ENCODE data around the gene TAGLN. TPM values are rescaled to one million over a fixed set of nuclear protein-coding genes. Genes with fewer than 3 reads are reported as not detected.

Gene TAGLN
- total RNA-seq, 1 experiment from 2014 or later, result 71.5 TPM

DNA sequence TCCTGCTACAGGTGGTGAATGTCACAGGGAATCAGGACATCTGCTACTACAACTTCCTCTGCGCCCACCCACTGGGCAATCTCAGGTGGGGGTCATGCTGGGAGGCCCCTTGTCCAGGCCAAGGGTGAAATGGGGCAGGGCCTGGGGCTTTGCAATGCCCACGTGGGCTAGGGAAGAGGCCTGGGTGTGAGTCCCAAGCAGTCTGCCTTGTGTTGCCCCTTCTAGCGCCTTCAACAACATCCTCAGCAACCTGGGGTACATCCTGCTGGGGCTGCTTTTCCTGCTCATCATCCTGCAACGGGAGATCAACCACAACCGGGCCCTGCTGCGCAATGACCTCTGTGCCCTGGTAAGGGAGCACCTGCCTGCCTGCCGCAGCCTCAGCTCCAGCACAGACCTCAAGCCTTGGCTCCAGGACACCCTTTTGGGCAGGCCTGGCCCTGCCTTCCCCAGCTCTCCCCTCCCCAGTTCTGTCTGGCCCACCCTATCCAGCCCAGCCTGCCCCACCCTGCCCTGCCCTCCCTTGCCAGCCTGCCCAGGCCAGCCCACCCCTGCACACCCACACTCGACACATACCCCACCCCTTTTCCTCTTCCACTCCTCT lies 9.1 kb upstream of the TAGLN start:
- no peak for DNase-seq (ENCODE audit: low spot score)
- H3K4me1 Mint-ChIP-seq, result no peaks in the 10 kb centered on the region
- H3K36me3 Mint-ChIP-seq, result 0 out of 2 replicates have a peak, but pooled peaks cover 2% of the 10 kb centered on the region
- no peaks in the 10 kb centered on the region for H3K9me3 Mint-ChIP-seq
- ChIA-PET CTCF (interaction anchor here (1.5 kb wide), 1 partner anchor 9 kb away, joined by 9 read pairs; no protein-coding TSS in a partner anchor), POLR2A (no interaction called here)
- H3K27me3 Mint-ChIP-seq (ENCODE audit: low read depth), result no peaks in the 10 kb centered on the region
- no peak overlapping the region for H3K27ac Mint-ChIP-seq
- H3K4me3 Mint-ChIP-seq, result no peak overlapping the region
- no peak for TF ChIP-seq CREM (CRISPR knock-in tag; IDR thresholded peaks at IDR 0.05)
- TF ChIP-seq ZBTB43 (CRISPR knock-in tag; IDR thresholded peaks at IDR 0.05), result no peak
- TF ChIP-seq TP53 (CRISPR knock-in tag; IDR thresholded peaks at IDR 0.05), result no peak
- TF ChIP-seq E2F4 (CRISPR knock-in tag; IDR thresholded peaks at IDR 0.05; ENCODE audit: borderline replicate concordance, low read depth), result no peak
- TF ChIP-seq ZNF263 (CRISPR knock-in tag; IDR thresholded peaks at IDR 0.05; ENCODE audit: low read depth), result no peak
- TF ChIP-seq ZSCAN18 (CRISPR knock-in tag; IDR thresholded peaks at IDR 0.05), result no peak
- no peak for TF ChIP-seq CBFB (CRISPR knock-in tag; IDR thresholded peaks at IDR 0.05; ENCODE audit: low read depth)
- TF ChIP-seq IRF2 (CRISPR knock-in tag; IDR thresholded peaks at IDR 0.05; ENCODE audit: borderline replicate concordance, low read depth), result no peak
- no peak for TF ChIP-seq MXD4 (CRISPR knock-in tag; IDR thresholded peaks at IDR 0.05; ENCODE audit: borderline replicate concordance)
- ATAC-seq, result no peak

- no peaks in the 10 kb centered on the region for H3K9me3 Mint-ChIP-seq
- ATAC-seq (no peak), DNase-seq (ENCODE audit: low spot score) (no peak)
- ChIA-PET CTCF (interaction anchor here (1.5 kb wide), 1 partner anchor 11 kb away, joined by 9 read pairs; no protein-coding TSS in a partner anchor), POLR2A (interaction anchor here (1.4 kb wide), 1 partner anchor 13 kb away, joined by 4 read pairs; the partner anchor contains the start of gene SIDT2)
- no peak overlapping the region for H3K4me3 Mint-ChIP-seq
- no peaks in the 10 kb centered on the region for H3K27me3 Mint-ChIP-seq (ENCODE audit: low read depth)
- H3K4me1 Mint-ChIP-seq, result no peaks in the 10 kb centered on the region
- no peak overlapping the region for H3K27ac Mint-ChIP-seq
- 0 out of 2 replicates have a peak, but pooled peaks cover 2% of the 10 kb centered on the region for H3K36me3 Mint-ChIP-seq
- TF ChIP-seq ATF3 (CRISPR knock-in tag; conservative IDR thresholded peaks at IDR 0.05) (no peak), CTCF (IDR thresholded peaks at IDR 0.05) (no peak), SMAD4 (CRISPR knock-in tag; IDR thresholded peaks at IDR 0.05) (no peak), ZNF512 (CRISPR knock-in tag; IDR thresholded peaks at IDR 0.05; ENCODE audit: borderline replicate concordance) (no peak)
- TF ChIP-seq, protein P1, sequence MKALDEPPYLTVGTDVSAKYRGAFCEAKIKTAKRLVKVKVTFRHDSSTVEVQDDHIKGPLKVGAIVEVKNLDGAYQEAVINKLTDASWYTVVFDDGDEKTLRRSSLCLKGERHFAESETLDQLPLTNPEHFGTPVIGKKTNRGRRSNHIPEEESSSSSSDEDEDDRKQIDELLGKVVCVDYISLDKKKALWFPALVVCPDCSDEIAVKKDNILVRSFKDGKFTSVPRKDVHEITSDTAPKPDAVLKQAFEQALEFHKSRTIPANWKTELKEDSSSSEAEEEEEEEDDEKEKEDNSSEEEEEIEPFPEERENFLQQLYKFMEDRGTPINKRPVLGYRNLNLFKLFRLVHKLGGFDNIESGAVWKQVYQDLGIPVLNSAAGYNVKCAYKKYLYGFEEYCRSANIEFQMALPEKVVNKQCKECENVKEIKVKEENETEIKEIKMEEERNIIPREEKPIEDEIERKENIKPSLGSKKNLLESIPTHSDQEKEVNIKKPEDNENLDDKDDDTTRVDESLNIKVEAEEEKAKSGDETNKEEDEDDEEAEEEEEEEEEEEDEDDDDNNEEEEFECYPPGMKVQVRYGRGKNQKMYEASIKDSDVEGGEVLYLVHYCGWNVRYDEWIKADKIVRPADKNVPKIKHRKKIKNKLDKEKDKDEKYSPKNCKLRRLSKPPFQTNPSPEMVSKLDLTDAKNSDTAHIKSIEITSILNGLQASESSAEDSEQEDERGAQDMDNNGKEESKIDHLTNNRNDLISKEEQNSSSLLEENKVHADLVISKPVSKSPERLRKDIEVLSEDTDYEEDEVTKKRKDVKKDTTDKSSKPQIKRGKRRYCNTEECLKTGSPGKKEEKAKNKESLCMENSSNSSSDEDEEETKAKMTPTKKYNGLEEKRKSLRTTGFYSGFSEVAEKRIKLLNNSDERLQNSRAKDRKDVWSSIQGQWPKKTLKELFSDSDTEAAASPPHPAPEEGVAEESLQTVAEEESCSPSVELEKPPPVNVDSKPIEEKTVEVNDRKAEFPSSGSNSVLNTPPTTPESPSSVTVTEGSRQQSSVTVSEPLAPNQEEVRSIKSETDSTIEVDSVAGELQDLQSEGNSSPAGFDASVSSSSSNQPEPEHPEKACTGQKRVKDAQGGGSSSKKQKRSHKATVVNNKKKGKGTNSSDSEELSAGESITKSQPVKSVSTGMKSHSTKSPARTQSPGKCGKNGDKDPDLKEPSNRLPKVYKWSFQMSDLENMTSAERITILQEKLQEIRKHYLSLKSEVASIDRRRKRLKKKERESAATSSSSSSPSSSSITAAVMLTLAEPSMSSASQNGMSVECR (CRISPR knock-in tag; IDR thresholded peaks at IDR 0.05; ENCODE audit: borderline replicate concordance), result no peak
- TF ChIP-seq, protein P2, sequence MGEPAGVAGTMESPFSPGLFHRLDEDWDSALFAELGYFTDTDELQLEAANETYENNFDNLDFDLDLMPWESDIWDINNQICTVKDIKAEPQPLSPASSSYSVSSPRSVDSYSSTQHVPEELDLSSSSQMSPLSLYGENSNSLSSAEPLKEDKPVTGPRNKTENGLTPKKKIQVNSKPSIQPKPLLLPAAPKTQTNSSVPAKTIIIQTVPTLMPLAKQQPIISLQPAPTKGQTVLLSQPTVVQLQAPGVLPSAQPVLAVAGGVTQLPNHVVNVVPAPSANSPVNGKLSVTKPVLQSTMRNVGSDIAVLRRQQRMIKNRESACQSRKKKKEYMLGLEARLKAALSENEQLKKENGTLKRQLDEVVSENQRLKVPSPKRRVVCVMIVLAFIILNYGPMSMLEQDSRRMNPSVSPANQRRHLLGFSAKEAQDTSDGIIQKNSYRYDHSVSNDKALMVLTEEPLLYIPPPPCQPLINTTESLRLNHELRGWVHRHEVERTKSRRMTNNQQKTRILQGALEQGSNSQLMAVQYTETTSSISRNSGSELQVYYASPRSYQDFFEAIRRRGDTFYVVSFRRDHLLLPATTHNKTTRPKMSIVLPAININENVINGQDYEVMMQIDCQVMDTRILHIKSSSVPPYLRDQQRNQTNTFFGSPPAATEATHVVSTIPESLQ (CRISPR knock-in tag; IDR thresholded peaks at IDR 0.05), result no peak
Measured at GRCh38 chr11:117191680-117192400, 7.3 kb upstream of the TAGLN start.

Data from WTC11 (cell line).